MM.1S (cell line): ENCODE measurements around the gene PADI3.

ENCODE experiments used
- DNase-seq: peaks from one replicate; pipeline ENCODE4 v3.0.0-alpha.2; 2015
- H2AFZ ChIP-seq: fragments of 300-600 bp; sonication (generic); 2 replicates; pipeline ENCODE4 v1.6.0; 2016; ENCODE audit warnings: antibody characterized with exemption, low read length
- H3F3A ChIP-seq: fragments of 300-600 bp; sonication (generic); 2 replicates; pipeline ENCODE4 v1.6.1; 2016; ENCODE audit warnings: mild to moderate bottlenecking, antibody characterized with exemption, low read length, moderate library complexity, mixed read lengths; ENCODE audit not compliant: insufficient read depth
- H3K27ac ChIP-seq: fragments of 300-600 bp; sonication (generic); 2 replicates; pipeline ENCODE4 v1.5.1; 2016; ENCODE audit warnings: mild to moderate bottlenecking, low read length
- H3K27me3 ChIP-seq: fragments of 300-600 bp; sonication (generic); replicated peaks from 2 replicates; pipeline ENCODE4 v1.6.0; 2016; ENCODE audit warnings: low read length; ENCODE audit not compliant: insufficient read depth
- H3K36me3 ChIP-seq: fragments of 300-600 bp; sonication (generic); replicated peaks from 2 replicates; pipeline ENCODE4 v1.6.1; 2016; ENCODE audit warnings: mild to moderate bottlenecking, low read length, mixed read lengths; ENCODE audit not compliant: insufficient read depth
- H3K4me1 ChIP-seq: fragments of 300-600 bp; sonication (generic); 2 replicates; pipeline ENCODE4 v1.6.1; 2016; ENCODE audit warnings: low read length, mixed read lengths
- H3K4me2 ChIP-seq: fragments of 300-600 bp; sonication (generic); 2 replicates; pipeline ENCODE4 v1.6.0; 2016; ENCODE audit warnings: low read depth, low read length
- H3K4me3 ChIP-seq: fragments of 300-600 bp; sonication (generic); 2 replicates; pipeline ENCODE4 v1.5.1; 2016; ENCODE audit warnings: low read length, mixed read lengths
- H3K79me2 ChIP-seq: fragments of 300-600 bp; sonication (generic); 2 replicates; pipeline ENCODE4 v1.6.1; 2016; ENCODE audit warnings: mixed run types, low read length, mixed read lengths
- H3K9ac ChIP-seq: fragments of 300-600 bp; sonication (generic); 2 replicates; pipeline ENCODE4 v1.6.1; 2016; ENCODE audit warnings: low read length, mixed read lengths
- H3K9me2 ChIP-seq: fragments of 300-600 bp; sonication (generic); replicated peaks from 2 replicates; pipeline ENCODE4 v1.6.1; 2016; ENCODE audit warnings: mild to moderate bottlenecking, low read length, mixed read lengths; ENCODE audit not compliant: insufficient read depth
- H3K9me3 ChIP-seq: fragments of 300-600 bp; sonication (generic); replicated peaks from 2 replicates; pipeline ENCODE4 v1.6.1; 2016; ENCODE audit warnings: mild to moderate bottlenecking, low read length, mixed read lengths; ENCODE audit not compliant: insufficient read depth
- H4K20me1 ChIP-seq: fragments of 300-600 bp; sonication (generic); 2 replicates; pipeline ENCODE4 v1.6.1; 2016; ENCODE audit warnings: mild to moderate bottlenecking, low read length, moderate library complexity, mixed read lengths; ENCODE audit not compliant: insufficient read depth
- CTCF ChIP-seq: fragments of 300-600 bp; sonication (generic); IDR thresholded peaks from 2 replicates; pipeline ENCODE4 v1.5.1; 2016; ENCODE audit warnings: antibody characterized with exemption, low read length, mixed read lengths
- EZH2 ChIP-seq: fragments of 300-600 bp; sonication (generic); optimal IDR thresholded peaks from 2 replicates; pipeline ENCODE3; 2017; ENCODE audit warnings: low read depth, mild to moderate bottlenecking, antibody characterized with exemption, low read length, mixed read lengths
- EZH2phosphoT487 ChIP-seq: fragments of 300-600 bp; sonication (generic); IDR thresholded peaks from 2 replicates; pipeline ENCODE4 v1.6.1; 2018; ENCODE audit warnings: antibody characterized with exemption, low read length

The PADI3 gene

GRCh38 chr1:17251701-17252376 is 2.9 kb downstream of the PADI3 start:
- H4K20me1 ChIP-seq = no peaks in the 10 kb centered on the region
- no peaks in the 10 kb centered on the region for H3F3A ChIP-seq
- no peak for TF ChIP-seq EZH2phosphoT487
- TF ChIP-seq CTCF = no peak
- no peak for TF ChIP-seq EZH2
- H3K27ac ChIP-seq = no peak overlapping the region
- H3K36me3 ChIP-seq = no peaks in the 10 kb centered on the region
- no peaks in the 10 kb centered on the region for H3K9me3 ChIP-seq
- H3K4me1 ChIP-seq = no peaks in the 10 kb centered on the region
- no peak overlapping the region for H2AFZ ChIP-seq
- H3K9ac ChIP-seq = no peak overlapping the region
- H3K4me2 ChIP-seq = no peak overlapping the region
- H3K9me2 ChIP-seq = no peaks in the 10 kb centered on the region
- no peak for DNase-seq
- H3K4me3 ChIP-seq = no peak overlapping the region
- peaks cover 93% of the 10 kb centered on the region for H3K27me3 ChIP-seq
- no peaks in the 10 kb centered on the region for H3K79me2 ChIP-seq

DNA sequence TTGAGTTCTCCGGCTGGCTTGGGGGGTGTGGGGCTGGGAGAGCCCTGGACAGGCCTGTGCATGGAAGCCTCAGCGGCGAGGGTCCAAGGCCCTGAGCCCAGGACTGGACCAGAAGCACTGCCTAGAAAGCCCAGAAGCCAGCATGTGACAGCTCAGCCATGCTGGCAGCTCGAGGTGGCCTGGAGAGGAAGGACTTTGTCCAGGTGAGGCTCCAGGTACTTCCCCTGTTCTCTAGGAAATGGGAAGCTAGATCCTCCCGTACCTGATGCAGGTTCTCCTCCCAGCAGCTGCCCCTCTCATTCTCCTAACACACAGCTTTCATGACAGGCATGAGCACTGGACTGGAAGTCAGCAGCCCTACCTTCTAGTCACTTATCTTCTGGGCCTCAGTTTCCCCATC is 6.4 kb downstream of the PADI3 start:
- no peak for DNase-seq
- Histone ChIP-seq H3K4me1 (no peaks in the 10 kb centered on the region), H3K27ac (no peak overlapping the region), H3K4me2 (no peak overlapping the region), H3K79me2 (no peaks in the 10 kb centered on the region), H3K36me3 (no peaks in the 10 kb centered on the region), H3K9ac (no peak overlapping the region), H3K4me3 (no peak overlapping the region), H3F3A (no peaks in the 10 kb centered on the region), H3K9me2 (no peaks in the 10 kb centered on the region), H3K27me3 (peaks cover 94% of the 10 kb centered on the region), H2AFZ (no peak overlapping the region), H4K20me1 (no peaks in the 10 kb centered on the region), H3K9me3 (no peaks in the 10 kb centered on the region)
- TF ChIP-seq EZH2phosphoT487 (no peak), EZH2 (no peak)

DNA sequence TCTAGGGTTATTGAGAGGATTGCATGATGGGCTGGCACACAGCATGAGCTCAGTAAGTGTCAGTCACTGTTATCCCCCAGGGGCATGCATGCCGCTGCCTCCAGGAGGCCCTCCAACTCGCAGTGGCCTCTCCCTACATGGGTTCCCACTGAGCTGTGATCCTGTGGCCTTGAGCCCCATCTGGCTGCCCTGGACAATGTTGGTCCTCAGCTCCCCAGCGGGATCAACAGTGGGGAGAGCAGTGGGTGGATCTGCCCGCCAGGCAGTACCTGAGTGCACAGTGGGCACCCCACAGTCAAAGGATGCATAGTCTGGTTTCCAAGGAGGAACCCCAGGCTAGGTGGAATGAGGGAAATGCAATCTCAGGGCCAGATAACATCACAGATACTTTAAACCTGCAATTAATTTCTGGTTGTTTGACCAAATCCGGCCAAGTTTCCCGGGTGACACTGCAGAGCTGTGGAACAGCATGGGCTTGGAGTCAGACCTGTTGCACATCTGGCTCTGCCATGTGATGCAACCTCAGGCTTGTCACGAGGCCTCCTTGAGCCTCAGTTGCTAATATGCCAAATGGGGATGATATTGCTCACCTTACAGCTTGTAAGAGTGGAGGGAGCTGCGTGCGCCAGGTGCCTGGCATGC is 9.3 kb downstream of the PADI3 start:
- no peaks in the 10 kb centered on the region for H3K79me2 ChIP-seq
- no peaks in the 10 kb centered on the region for H3F3A ChIP-seq
- no peak overlapping the region for H3K9ac ChIP-seq
- no peak overlapping the region for H3K4me3 ChIP-seq
- no peaks in the 10 kb centered on the region for H3K4me1 ChIP-seq
- H3K36me3 ChIP-seq = no peaks in the 10 kb centered on the region
- TF ChIP-seq CTCF (no peak), EZH2phosphoT487 (no peak), EZH2 (no peak)
- no peak overlapping the region for H3K27ac ChIP-seq
- DNase-seq = no peak
- H4K20me1 ChIP-seq = no peaks in the 10 kb centered on the region
- H3K9me2 ChIP-seq = no peaks in the 10 kb centered on the region
- H3K4me2 ChIP-seq = no peak overlapping the region
- H3K9me3 ChIP-seq = no peaks in the 10 kb centered on the region
- H3K27me3 ChIP-seq = peaks cover 96% of the 10 kb centered on the region
- no peak overlapping the region for H2AFZ ChIP-seq

- no peaks in the 10 kb centered on the region for H4K20me1 ChIP-seq
- no peak overlapping the region for H2AFZ ChIP-seq
- no peaks in the 10 kb centered on the region for H3F3A ChIP-seq
- DNase-seq = no peak
- H3K27me3 ChIP-seq = peaks cover 96% of the 10 kb centered on the region
- H3K4me3 ChIP-seq = no peak overlapping the region
- no peak overlapping the region for H3K27ac ChIP-seq
- H3K9me3 ChIP-seq = no peaks in the 10 kb centered on the region
- H3K9ac ChIP-seq = no peak overlapping the region
- no peaks in the 10 kb centered on the region for H3K9me2 ChIP-seq
- H3K4me1 ChIP-seq = no peaks in the 10 kb centered on the region
- H3K36me3 ChIP-seq = no peaks in the 10 kb centered on the region
- TF ChIP-seq EZH2 = no peak
- no peaks in the 10 kb centered on the region for H3K79me2 ChIP-seq
- H3K4me2 ChIP-seq = no peak overlapping the region
Observed at GRCh38 chr1:17258758-17259130, 9.8 kb downstream of the PADI3 start.
